ENCODE data around the gene SEMA3G. TPM values are rescaled to one million over a fixed set of nuclear protein-coding genes. Genes with fewer than 3 reads are reported as not detected.
A peak's percentile ranks its signal among the peaks of the same experiment; 100 is the strongest.

SEMA3G gene
- total RNA-seq, 1 donor from 2014 or later, result 27.6 TPM

- Histone ChIP-seq H3K36me3 (no peaks in the 10 kb centered on the region), H3K27ac (no peak overlapping the region), H3K9me3 (no peaks in the 10 kb centered on the region), H3K4me1 (no peaks in the 10 kb centered on the region), H3K4me3 (no peak overlapping the region), H3K27me3 (no peaks in the 10 kb centered on the region)
- intact Hi-C loops (cut with DNase I), result no loop called here
- DNase-seq (peak; percentile 60), ATAC-seq (no peak)
- TF ChIP-seq CTCF (IDR thresholded peaks at IDR 0.05), result no peak
Measured at GRCh38 chr3:52439426-52440248, 5.3 kb downstream of the SEMA3G start.

GRCh38 chr3:52438579-52439425 lies 6.1 kb downstream of the SEMA3G start:
- Histone ChIP-seq H3K4me3 (no peak overlapping the region), H3K36me3 (no peaks in the 10 kb centered on the region), H3K9me3 (no peaks in the 10 kb centered on the region), H3K27ac (no peak overlapping the region), H3K27me3 (no peaks in the 10 kb centered on the region), H3K4me1 (peaks cover under 1% of the 10 kb centered on the region)
- ATAC-seq, result no peak
- no peak for TF ChIP-seq CTCF (IDR thresholded peaks at IDR 0.05)
- intact Hi-C loops (cut with DNase I), result no loop called here
- DNase-seq, result no peak

DNA sequence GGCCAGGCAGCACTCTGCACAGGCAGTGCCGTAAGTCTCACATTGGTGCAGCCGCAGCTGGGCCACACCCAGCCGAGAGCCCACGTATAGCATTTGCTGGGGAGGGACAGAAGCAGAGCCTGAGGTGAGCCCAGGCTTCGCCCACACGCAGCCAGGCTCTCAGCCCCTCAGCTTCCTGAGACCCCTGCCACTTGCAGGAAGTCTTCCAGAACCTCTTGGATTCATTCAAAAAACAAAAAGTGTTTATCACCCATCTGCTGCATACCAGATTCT lies 6.9 kb downstream of the SEMA3G start:
- DNase-seq (no peak), ATAC-seq (no peak)
- no peaks in the 10 kb centered on the region for H3K36me3 ChIP-seq
- intact Hi-C loops (cut with DNase I), result no loop called here
- H3K4me3 ChIP-seq, result no peak overlapping the region
- H3K4me1 ChIP-seq, result peaks cover 8% of the 10 kb centered on the region
- H3K9me3 ChIP-seq, result no peaks in the 10 kb centered on the region
- H3K27me3 ChIP-seq, result no peaks in the 10 kb centered on the region
- H3K27ac ChIP-seq, result no peak overlapping the region
- no peak for TF ChIP-seq CTCF (IDR thresholded peaks at IDR 0.05)

DNA sequence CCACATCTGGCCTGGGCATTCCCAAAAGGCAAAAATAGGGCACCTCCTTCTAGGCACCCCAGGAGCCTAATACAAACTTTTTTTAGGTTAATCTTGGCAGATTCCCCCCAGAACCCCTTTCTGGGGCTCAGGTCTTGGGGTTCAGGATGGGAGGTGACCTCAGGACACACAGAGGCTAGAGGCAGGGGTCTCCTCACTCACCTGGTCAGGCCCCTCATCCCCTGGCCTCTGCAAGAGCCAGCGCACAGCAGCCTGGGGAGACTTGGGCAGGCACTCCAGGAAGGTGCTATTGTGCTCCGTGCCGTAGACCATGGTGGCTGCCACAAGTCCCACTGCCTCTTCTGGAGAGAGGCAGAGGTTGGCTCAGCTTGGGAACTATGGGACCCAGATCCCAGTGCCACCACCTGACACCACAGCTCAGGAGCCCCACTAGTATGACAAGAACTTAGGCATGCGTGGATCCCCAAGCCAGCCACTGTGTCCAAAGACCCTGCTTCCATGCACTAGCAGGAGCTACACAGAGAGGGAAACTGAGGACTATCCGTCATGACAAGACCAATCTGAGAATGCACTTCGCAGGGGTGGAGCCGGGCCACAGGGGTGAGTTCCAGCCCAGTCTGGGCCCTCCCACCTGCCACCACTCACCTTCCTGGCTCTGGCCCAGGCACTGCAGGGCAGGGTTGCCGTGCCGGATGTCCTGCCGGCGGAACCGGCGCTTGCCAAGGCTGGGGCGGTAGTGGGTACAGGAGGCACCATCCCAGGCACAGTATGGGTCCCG lies 7.4 kb downstream of the SEMA3G start:
- peak; percentile 6 for ATAC-seq
- no peak overlapping the region for H3K4me3 ChIP-seq
- H3K9me3 ChIP-seq, result no peaks in the 10 kb centered on the region
- H3K27ac ChIP-seq, result no peak overlapping the region
- no peaks in the 10 kb centered on the region for H3K36me3 ChIP-seq
- H3K4me1 ChIP-seq, result peaks cover 13% of the 10 kb centered on the region
- no peak for TF ChIP-seq CTCF (IDR thresholded peaks at IDR 0.05)
- H3K27me3 ChIP-seq, result no peaks in the 10 kb centered on the region
- intact Hi-C loops (cut with DNase I), result no loop called here
- DNase-seq, result peak; percentile 65

GRCh38 chr3:52436500-52437149 lies 8.3 kb downstream of the SEMA3G start:
- Histone ChIP-seq H3K4me1 (peaks cover 22% of the 10 kb centered on the region), H3K9me3 (no peaks in the 10 kb centered on the region), H3K4me3 (no peak overlapping the region), H3K27ac (no peak overlapping the region), H3K27me3 (no peaks in the 10 kb centered on the region), H3K36me3 (no peaks in the 10 kb centered on the region)
- intact Hi-C loops (cut with DNase I), result no loop called here
- ATAC-seq (no peak), DNase-seq (no peak)
- no peak for TF ChIP-seq CTCF (IDR thresholded peaks at IDR 0.05)

All from upper lobe of right lung (tissue), 1 donor.